IPS-NIHi7 (cell line): ENCODE data around the gene MYT1.
A peak's percentile ranks its signal among the peaks of the same experiment; 100 is the strongest.
"Not testable (repeated sequence)": the region's sequence is repeated elsewhere in the genome, so short reads cannot be mapped to it uniquely, and the experiment has no call there.

ENCODE experiments used
- DNase-seq: peaks from one replicate; pipeline ENCODE4 v3.0.0; 2012; ENCODE audit warnings: mixed read lengths; ENCODE audit errors: extremely low spot score

The MYT1 gene

GRCh38 chr20:64164123-64164836 is at the start of gene MYT1:
Gene MYT1, plus strand, starts transcription at chr20:64164452. Its CDS starts 34,410 bp downstream, at chr20:64198862.
- no peak for DNase-seq

GRCh38 chr20:64115171-64115911 is 48.9 kb upstream of the MYT1 start:
- DNase-seq, result no peak

DNA sequence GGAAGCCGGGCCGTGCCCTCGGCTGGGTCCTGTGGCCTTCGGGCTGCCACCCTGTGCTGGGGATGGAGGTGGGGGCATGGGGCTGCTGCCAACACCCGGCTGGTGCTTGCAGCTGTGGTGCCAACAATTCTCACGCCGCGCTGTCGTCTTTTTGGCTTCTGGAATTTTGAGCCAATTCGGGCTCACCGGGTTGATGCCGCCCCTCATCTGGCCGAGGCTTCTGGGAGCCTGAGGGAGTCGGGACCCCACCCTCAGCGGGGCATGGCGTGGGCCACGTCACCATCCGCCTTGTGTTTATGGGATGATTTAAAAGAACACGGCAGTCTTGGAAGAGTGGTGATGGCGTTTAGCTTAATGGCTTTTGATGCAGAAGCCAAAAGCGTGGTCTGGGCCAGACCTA is 48.2 kb upstream of the MYT1 start:
- DNase-seq, result no peak

DNA sequence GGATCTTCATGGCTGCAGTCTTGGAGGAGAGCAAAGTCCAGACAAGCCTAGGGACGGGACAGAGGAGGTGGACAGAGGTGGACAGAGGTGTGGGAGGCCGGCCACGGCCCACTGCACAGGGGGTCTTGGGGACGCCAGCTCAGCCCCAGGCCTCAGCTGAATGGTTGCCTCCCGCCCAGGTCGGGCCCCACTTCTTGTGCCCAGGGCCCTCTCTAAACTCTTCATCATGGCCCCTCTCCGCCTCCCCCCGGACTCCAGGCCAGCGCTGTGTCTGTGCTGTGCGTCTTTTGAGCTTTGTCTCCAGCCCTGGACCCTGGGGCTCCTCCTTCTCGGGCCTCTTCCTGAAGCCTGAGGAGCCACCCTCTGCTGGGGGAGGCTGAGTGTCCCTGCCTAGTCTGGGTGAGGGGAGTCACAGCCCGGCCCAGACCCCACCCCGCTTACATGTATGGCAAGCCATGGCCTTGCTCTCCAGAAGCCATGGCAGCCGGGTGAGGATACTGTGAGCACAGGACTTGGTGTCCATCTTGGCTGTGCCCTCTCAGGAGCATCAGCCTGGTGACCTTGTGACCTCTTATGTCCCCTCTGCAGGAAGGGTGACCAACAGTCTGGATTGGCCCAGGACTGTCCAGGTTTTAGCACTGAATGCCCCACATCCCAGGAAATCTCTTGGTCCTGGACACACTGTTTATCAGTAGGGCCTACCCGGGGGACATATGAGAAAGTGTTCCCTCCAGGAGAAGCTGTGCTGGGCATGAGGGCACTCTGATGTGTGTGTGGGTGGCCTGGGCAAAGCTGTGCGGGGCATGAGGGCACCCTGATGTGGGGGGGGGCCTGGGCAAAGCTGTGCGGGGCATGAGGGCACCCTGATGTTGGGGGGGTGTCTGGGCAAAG is 47.5 kb upstream of the MYT1 start:
- DNase-seq, result no peak

- not testable (repeated sequence) for DNase-seq
Observed at GRCh38 chr20:64117432-64117777, 46.8 kb upstream of the MYT1 start.

DNA sequence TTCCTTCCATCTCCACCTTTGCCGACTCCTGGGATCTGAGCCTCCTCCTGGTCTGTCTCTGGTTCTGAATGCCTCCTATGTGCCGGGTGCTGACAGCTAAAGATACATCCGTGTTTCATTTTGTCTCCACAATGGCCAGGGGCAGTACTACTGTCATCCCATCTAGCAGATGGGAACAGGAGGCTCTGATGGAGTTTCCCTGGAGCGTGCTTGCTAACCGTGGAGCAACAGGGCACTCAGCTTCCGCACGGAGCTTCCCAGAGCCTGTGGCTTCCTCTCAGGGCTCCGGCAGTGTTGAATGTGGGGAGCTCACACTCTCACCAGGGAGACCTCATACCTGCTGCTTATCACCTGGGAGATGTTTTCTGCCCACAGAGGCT is 45.0 kb upstream of the MYT1 start:
- no peak for DNase-seq

GRCh38 chr20:64119681-64120341 is 44.4 kb upstream of the MYT1 start:
- DNase-seq, result no peak

DNA sequence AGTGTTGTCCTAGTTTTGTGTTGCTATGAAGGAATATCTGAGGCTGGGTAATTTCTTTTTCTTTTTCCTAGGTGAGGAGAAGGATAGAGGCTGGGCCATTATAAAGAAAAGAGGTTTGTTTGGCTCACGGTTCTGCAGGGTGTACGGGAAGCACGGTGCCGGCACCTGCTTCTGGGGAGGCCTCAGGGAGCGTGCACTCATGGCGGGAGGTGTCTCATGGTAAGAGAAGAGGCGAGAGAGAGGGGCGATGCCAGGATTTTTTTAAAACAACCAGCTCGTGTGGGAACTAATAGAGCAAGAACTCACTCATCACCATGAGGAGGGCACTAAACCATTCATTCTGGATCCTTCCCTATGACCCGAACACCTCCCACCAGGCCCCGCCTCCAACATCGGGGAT is 42.7 kb upstream of the MYT1 start:
- no peak for DNase-seq

- DNase-seq, result not testable (repeated sequence)
Observed at GRCh38 chr20:64122927-64123326, 41.3 kb upstream of the MYT1 start.

DNA sequence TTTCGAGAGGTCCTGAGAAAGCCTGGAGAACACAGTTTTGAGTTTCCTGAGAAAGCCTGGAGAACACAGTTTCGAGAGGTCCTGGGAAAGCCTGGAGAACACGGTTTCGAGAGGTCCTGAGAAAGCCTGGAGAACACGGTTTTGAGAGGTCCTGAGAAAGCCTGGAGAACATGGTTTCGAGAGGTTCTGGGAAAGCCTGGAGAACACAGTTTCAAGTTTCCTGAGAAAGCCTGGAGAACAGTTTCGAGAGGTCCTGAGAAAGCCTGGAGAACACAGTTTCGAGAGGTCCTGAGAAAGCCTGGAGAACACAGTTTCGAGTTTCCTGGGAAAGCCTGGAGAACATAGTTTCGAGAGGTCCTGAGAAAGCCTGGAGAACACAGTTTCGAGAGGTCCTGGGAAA is 40.7 kb upstream of the MYT1 start:
- DNase-seq, result not testable (repeated sequence)

DNA sequence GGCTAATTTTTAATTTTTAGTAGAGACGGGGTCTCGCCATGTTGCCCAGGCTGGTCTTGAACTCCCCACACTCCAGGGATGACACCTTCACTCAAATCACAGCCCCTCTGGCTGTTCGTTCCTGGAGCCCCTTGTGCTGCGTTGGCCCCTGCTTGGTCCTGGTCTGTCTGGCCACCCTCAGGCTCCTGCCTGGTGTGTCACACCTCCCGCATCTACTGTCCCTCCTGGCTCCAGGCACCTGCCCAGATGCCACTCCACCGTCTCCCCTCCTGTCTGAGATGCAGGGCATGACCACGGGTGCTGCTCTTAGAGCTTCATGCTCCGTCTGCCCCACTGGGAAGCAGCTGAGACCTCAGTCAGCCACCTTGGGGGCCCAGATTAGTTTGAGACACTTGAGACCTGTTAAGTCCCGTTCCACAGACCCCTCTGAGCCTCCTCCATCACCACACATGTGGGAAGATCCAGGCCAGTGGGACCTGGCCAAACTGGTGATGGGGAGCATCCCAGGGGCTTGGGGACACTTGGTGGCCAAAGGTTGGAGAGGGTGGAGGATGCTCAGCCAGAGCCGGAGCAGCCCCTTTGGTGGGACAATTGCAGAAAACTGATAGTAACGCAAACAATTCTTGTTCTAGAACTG is 35.0 kb upstream of the MYT1 start:
- DNase-seq, result no peak

GRCh38 chr20:64130271-64130670 is 34.0 kb upstream of the MYT1 start:
- DNase-seq, result no peak

DNA sequence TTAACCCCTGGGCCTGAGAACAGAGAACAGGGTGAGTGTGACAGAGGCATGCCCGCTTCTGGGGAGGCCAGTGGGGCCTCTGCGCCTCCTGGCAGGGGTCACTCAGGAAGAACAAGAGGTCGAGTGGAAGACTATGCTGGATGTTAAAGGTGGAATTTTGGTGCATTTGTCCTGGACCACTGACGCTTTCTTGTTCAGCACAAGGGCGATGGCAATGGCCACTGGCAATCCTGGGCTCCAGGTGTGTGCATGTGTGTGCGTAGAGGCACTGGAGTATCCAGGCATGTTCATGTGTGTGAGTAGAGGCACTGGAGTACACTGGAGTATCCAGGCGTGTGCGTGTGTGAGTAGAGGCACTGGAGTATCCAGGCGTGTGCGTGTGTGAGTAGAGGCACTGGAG is 33.4 kb upstream of the MYT1 start:
- DNase-seq, result no peak

DNA sequence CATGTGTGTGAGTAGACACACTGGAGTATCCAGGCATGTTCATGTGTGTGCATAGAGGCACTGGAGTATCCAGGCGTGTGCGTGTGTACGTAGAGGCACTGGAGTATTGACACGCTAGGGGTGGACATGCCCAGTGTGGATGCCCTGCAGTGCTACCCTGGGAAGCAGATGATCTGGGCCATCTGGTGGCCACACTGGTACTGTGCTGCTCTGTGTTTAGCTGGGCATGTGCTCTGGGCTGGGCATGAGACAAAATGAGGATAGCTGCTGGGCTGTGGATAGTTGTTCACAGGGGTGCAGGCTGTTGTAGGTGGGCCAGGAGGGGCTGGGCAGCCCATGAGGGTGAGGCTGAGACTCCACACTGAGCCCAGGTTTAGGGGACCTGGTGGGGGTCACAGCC is 32.8 kb upstream of the MYT1 start:
- DNase-seq, result no peak

GRCh38 chr20:64133951-64134407 is 30.3 kb upstream of the MYT1 start:
- DNase-seq, result peak; percentile 70

- not testable (repeated sequence) for DNase-seq
Observed at GRCh38 chr20:64134744-64135143, 29.5 kb upstream of the MYT1 start.

- DNase-seq, result no peak
Observed at GRCh38 chr20:64136004-64136710, 28.1 kb upstream of the MYT1 start.

- DNase-seq, result no peak
Observed at GRCh38 chr20:64137598-64138031, 26.6 kb upstream of the MYT1 start.

DNA sequence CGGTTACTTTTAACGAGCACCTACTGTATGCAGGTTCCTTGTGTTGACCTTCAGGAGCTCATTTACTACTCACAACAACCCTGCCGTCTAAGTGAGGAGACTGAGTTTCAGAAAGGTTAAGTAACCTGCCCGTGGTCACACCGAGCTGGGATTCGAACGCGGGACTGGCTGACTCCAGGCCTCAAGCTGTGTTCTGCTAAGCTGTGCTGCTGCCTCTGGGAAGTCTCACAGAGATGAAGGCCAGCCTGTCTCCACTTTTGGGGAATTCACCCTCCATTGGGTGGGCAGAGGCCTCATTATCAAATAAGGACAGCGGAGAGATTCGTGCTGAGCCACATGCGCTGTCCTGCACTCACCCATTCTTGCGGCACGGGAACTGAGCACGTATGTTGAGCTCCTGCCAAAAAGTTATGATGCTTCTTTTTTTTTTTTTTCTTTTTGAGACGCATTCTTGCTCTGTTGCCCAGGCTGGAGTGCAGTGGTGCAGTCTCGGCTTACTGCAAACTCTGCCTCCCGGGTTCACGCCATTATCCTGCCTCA is 25.9 kb upstream of the MYT1 start:
- no peak for DNase-seq
